Activated CD4-positive, alpha-beta memory T cell treated with anti-CD3 and anti-CD28 coated beads for 36 hours (primary cell): ENCODE results near the gene GRB2. TPM values are rescaled to one million over a fixed set of nuclear protein-coding genes. Genes with fewer than 3 reads are reported as not detected.
"Not testable (repeated sequence)": the region's sequence is repeated elsewhere in the genome, so short reads cannot be mapped to it uniquely, and the experiment has no call there.

Source experiments
- CTCF ChIA-PET: fragments of 350-600 bp; sonication (Branson Sonifier 250); formaldehyde crosslinking; loops from one replicate; lab custom pipeline; 2021; ENCODE audit warnings: antibody characterized with exemption, inconsistent platforms; lab: Charles Lee
- POLR2A ChIA-PET: fragments of 350-600 bp; sonication (Branson Sonifier 250); formaldehyde crosslinking; loops from one replicate; lab custom pipeline; 2021; ENCODE audit warnings: antibody characterized with exemption; lab: Charles Lee
- DNase-seq: peaks from one replicate; pipeline ENCODE4 v3.0.0-alpha.2; 2020
- H3K27ac Mint-ChIP-seq: one replicate; pipeline ENCODE4 v1.8.0; 2021; ENCODE audit warnings: mixed read lengths
- H3K27me3 Mint-ChIP-seq: one replicate; pipeline ENCODE4 v1.8.0; 2021; ENCODE audit warnings: mixed read lengths
- H3K36me3 Mint-ChIP-seq: one replicate; pipeline ENCODE4 v1.8.0; 2021; ENCODE audit warnings: mixed read lengths
- H3K4me1 Mint-ChIP-seq: one replicate; pipeline ENCODE4 v1.8.0; 2021; ENCODE audit warnings: low read depth, mixed read lengths
- H3K4me3 Mint-ChIP-seq: one replicate; pipeline ENCODE4 v1.8.0; 2021; ENCODE audit warnings: mild to moderate bottlenecking, mixed read lengths
- H3K9me3 Mint-ChIP-seq: one replicate; pipeline ENCODE4 v1.8.0; 2021; ENCODE audit warnings: mixed read lengths
- intact Hi-C: fragments of 100-400 bp; cut with micrococcal nuclease; formaldehyde crosslinking; loops from one replicate; pipeline ENCODE4 v1.15.1; 2023
- total RNA-seq, 2 experiments: library from RNA; stranded (reverse); gene quantifications; one replicate each; pipeline ENCODE4 v1.2.3, GENCODE V29; 2021

GRB2 gene
- total RNA-seq, 2 experiments from 2014 or later: 174 to 182 TPM

DNA sequence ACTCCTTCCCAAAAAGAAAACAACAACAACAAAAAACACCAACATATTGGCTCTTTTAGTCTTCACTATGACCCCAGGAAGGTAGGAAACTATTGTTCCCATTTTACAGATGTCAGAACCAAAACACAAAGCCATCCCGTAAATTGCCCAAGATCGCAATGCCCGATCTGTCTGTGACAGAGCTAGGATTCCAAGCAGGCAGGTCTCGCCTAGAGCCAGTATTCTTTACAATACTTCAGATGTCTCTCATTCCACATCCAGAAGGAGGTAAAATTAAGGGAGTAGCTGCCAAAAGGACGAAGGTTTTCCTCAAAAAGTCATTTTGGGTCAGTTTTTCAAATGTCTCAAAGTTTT, 21.7 kb downstream of the GRB2 start:
- intact Hi-C loops: no loop called here
- Mint-ChIP-seq H3K36me3 (peaks cover 9% of the 10 kb centered on the region), H3K9me3 (no peaks in the 10 kb centered on the region), H3K27ac (no peak overlapping the region), H3K4me1 (peaks cover 41% of the 10 kb centered on the region), H3K27me3 (no peaks in the 10 kb centered on the region), H3K4me3 (no peak overlapping the region)
- CTCF ChIA-PET: interaction anchor here (0.8 kb wide), 1 partner anchor 106 kb away, joined by 3 read pairs; no protein-coding TSS in a partner anchor
- POLR2A ChIA-PET: no interaction called here
- DNase-seq: no peak

DNA sequence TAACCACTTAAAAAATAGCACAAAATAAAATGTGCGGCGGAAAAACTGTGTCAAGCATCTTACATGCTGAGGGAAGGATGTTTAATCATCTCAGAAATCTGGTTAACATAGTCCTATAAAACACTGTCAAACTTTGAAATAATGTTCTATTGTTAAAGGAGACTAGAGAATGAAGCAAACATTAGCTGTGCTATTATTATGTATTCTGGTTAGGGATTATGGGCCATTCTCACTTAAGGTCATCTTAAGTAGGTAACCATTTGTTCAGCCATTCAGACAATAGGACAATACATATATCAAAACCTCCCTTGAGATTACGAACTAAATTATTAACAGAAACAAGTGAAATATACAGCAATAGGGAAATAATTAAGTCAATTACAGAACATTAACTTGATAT, 24.7 kb downstream of the GRB2 start:
- intact Hi-C loops: no loop called here
- no peak overlapping the region for H3K4me3 Mint-ChIP-seq
- H3K4me1 Mint-ChIP-seq: peaks cover 34% of the 10 kb centered on the region
- POLR2A ChIA-PET: interaction anchor here (0.9 kb wide), 1 partner anchor 65 kb away, joined by 3 read pairs; no protein-coding TSS in a partner anchor
- no peaks in the 10 kb centered on the region for H3K9me3 Mint-ChIP-seq
- DNase-seq: no peak
- peaks cover 4% of the 10 kb centered on the region for H3K36me3 Mint-ChIP-seq
- no peaks in the 10 kb centered on the region for H3K27me3 Mint-ChIP-seq
- CTCF ChIA-PET: interaction anchor here (1.4 to 1.6 kb wide), 2 partner anchors 45 to 91 kb away, joined by 3 to 4 read pairs; partner anchors contain the start of gene SLC25A19
- no peak overlapping the region for H3K27ac Mint-ChIP-seq

- POLR2A ChIA-PET: interaction anchor here (0.9 kb wide), 2 partner anchors 8 to 64 kb away, joined by 3 read pairs; no protein-coding TSS in a partner anchor
- CTCF ChIA-PET: interaction anchor here (0.9 to 1.7 kb wide), 5 partner anchors 32 to 266 kb away, joined by 3 to 4 read pairs (median 3); partner anchors contain the start of gene SLC25A19
- Mint-ChIP-seq H3K36me3 (peaks cover 7% of the 10 kb centered on the region), H3K4me3 (no peak overlapping the region), H3K9me3 (no peaks in the 10 kb centered on the region), H3K4me1 (peaks cover 36% of the 10 kb centered on the region), H3K27ac (no peak overlapping the region), H3K27me3 (no peaks in the 10 kb centered on the region)
- DNase-seq: no peak
- intact Hi-C loops: no loop called here
These were observed 25.2 kb downstream of the GRB2 start for GRCh38 chr17:75380315-75380714.

- H3K27me3 Mint-ChIP-seq, H3K27ac Mint-ChIP-seq, H3K9me3 Mint-ChIP-seq, H3K36me3 Mint-ChIP-seq, intact Hi-C loops, H3K4me3 Mint-ChIP-seq, POLR2A ChIA-PET, DNase-seq: not testable (repeated sequence)
- H3K4me1 Mint-ChIP-seq: peaks cover 42% of the 10 kb centered on the region
- CTCF ChIA-PET: interaction anchor here (0.8 to 1.7 kb wide), 5 partner anchors 31 to 266 kb away, joined by 3 to 4 read pairs (median 3); partner anchors contain the start of gene SLC25A19
These were observed 26.1 kb downstream of the GRB2 start for GRCh38 chr17:75379426-75379825.

- intact Hi-C loops: no loop called here
- ChIA-PET CTCF (interaction anchor here (1.2 kb wide), 1 partner anchor 50 kb away, joined by 4 read pairs; no protein-coding TSS in a partner anchor), POLR2A (no interaction called here)
- Mint-ChIP-seq H3K36me3 (peaks cover 11% of the 10 kb centered on the region), H3K4me1 (peaks cover 60% of the 10 kb centered on the region), H3K27me3 (no peaks in the 10 kb centered on the region), H3K4me3 (no peak overlapping the region), H3K27ac (no peak overlapping the region), H3K9me3 (no peaks in the 10 kb centered on the region)
- no peak for DNase-seq
These were observed 32.2 kb downstream of the GRB2 start for GRCh38 chr17:75373280-75373679.

DNA sequence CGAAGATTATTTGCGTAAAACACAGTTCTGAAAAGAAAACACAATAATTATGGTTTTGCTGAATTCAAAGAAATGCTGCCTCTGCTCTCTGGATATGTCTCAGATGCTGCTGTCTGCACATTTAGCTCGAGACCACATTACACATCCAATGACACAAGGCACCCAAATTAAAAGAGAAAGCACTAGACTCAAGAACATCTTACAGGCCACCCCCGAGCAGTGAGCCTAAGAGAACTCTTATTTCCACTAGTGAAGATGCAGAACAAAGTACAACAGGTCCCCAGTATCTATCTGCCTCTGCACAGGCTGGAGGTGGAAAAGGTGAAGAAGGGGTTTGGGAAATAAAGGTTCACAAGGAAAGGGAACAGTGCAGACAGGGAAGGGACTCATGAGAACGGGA, 33.5 kb downstream of the GRB2 start:
- intact Hi-C loops: loop anchor here (1.0 kb wide), 1 partner anchor 30 kb away; no protein-coding TSS in a partner anchor
- H3K27ac Mint-ChIP-seq: peak overlapping the region; percentile 72
- peak overlapping the region; percentile 27 for H3K4me3 Mint-ChIP-seq
- H3K4me1 Mint-ChIP-seq: peaks cover 67% of the 10 kb centered on the region
- H3K27me3 Mint-ChIP-seq: no peaks in the 10 kb centered on the region
- no peaks in the 10 kb centered on the region for H3K9me3 Mint-ChIP-seq
- peaks cover 11% of the 10 kb centered on the region for H3K36me3 Mint-ChIP-seq
- peak; percentile 51 for DNase-seq
- CTCF ChIA-PET: no interaction called here
- POLR2A ChIA-PET: interaction anchor here (0.7 to 1.2 kb wide), 3 partner anchors 8 to 34 kb away, joined by 3 read pairs; partner anchors contain the start of gene GRB2

- no peaks in the 10 kb centered on the region for H3K9me3 Mint-ChIP-seq
- H3K4me3 Mint-ChIP-seq: peak overlapping the region; percentile 27
- CTCF ChIA-PET: no interaction called here
- H3K27me3 Mint-ChIP-seq: no peaks in the 10 kb centered on the region
- H3K36me3 Mint-ChIP-seq: peaks cover 7% of the 10 kb centered on the region
- POLR2A ChIA-PET: interaction anchor here (1.2 kb wide), 2 partner anchors 33 to 34 kb away, joined by 3 read pairs; partner anchors contain the start of gene GRB2
- intact Hi-C loops: no loop called here
- H3K4me1 Mint-ChIP-seq: peaks cover 73% of the 10 kb centered on the region
- DNase-seq: no peak
- peak overlapping the region; percentile 72 for H3K27ac Mint-ChIP-seq
These were observed 34.1 kb downstream of the GRB2 start for GRCh38 chr17:75371339-75371738.

GRCh38 chr17:75370286-75370915, 35.1 kb downstream of the GRB2 start:
- DNase-seq: no peak
- CTCF ChIA-PET: interaction anchor here (1.2 to 1.5 kb wide), 2 partner anchors 35 to 48 kb away, joined by 3 to 10 read pairs; partner anchors contain the start of gene GRB2
- Mint-ChIP-seq H3K27ac (no peak overlapping the region), H3K27me3 (no peaks in the 10 kb centered on the region), H3K36me3 (peaks cover 5% of the 10 kb centered on the region), H3K4me1 (peaks cover 82% of the 10 kb centered on the region), H3K4me3 (no peak overlapping the region), H3K9me3 (no peaks in the 10 kb centered on the region)
- intact Hi-C loops: no loop called here
- POLR2A ChIA-PET: interaction anchor here (2.0 kb wide), 1 partner anchor 11 kb away, joined by 7 read pairs; no protein-coding TSS in a partner anchor

GRCh38 chr17:75367838-75368789, 37.4 kb downstream of the GRB2 start:
- H3K4me3 Mint-ChIP-seq, H3K36me3 Mint-ChIP-seq, CTCF ChIA-PET, H3K9me3 Mint-ChIP-seq, H3K27me3 Mint-ChIP-seq, DNase-seq, POLR2A ChIA-PET: not testable (repeated sequence)
- intact Hi-C loops: loop anchor here (1.0 kb wide), 1 partner anchor 34 kb away; no protein-coding TSS in a partner anchor
- H3K4me1 Mint-ChIP-seq: peaks cover 90% of the 10 kb centered on the region
- peak overlapping the region; percentile 75 for H3K27ac Mint-ChIP-seq

DNA sequence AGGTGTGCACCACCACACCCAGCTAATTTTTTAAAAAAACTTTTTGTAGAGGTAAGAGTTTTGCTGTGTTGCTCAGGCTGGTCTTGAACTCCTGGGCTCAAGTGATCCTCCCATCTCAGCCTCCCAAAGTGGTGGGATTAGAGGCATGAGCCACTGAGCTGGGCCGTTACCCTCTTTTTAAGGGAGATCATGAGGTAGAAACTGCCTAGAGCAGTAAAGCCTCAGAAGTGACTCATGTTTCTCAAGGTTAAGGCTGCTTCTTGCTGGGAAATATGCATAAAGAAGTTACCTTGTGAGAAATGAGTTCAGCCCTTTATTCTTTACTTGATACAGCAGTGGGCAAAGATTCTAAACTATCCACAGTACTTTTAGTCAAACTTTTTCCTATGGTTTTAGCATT, 38.2 kb downstream of the GRB2 start:
- peak; percentile 31 for DNase-seq
- H3K4me3 Mint-ChIP-seq: no peak overlapping the region
- no peaks in the 10 kb centered on the region for H3K27me3 Mint-ChIP-seq
- no peaks in the 10 kb centered on the region for H3K9me3 Mint-ChIP-seq
- ChIA-PET CTCF (interaction anchor here (1.7 kb wide), 1 partner anchor 45 kb away, joined by 6 read pairs; no protein-coding TSS in a partner anchor), POLR2A (interaction anchor here (0.7 kb wide), 1 partner anchor 162 kb away, joined by 3 read pairs; the partner anchor contains the start of gene NUP85)
- peak overlapping the region; percentile 75 for H3K27ac Mint-ChIP-seq
- intact Hi-C loops: loop anchor here (1.0 kb wide), 1 partner anchor 35 kb away; no protein-coding TSS in a partner anchor
- peaks cover 2% of the 10 kb centered on the region for H3K36me3 Mint-ChIP-seq
- peaks cover 90% of the 10 kb centered on the region for H3K4me1 Mint-ChIP-seq

- H3K36me3 Mint-ChIP-seq: peaks cover 2% of the 10 kb centered on the region
- H3K4me3 Mint-ChIP-seq: no peak overlapping the region
- ChIA-PET POLR2A (interaction anchor here (1.1 kb wide), 1 partner anchor 30 kb away, joined by 3 read pairs; no protein-coding TSS in a partner anchor), CTCF (interaction anchor here (1.7 kb wide), 1 partner anchor 44 kb away, joined by 6 read pairs; no protein-coding TSS in a partner anchor)
- peaks cover 90% of the 10 kb centered on the region for H3K4me1 Mint-ChIP-seq
- intact Hi-C loops: no loop called here
- no peaks in the 10 kb centered on the region for H3K27me3 Mint-ChIP-seq
- H3K9me3 Mint-ChIP-seq: no peaks in the 10 kb centered on the region
- no peak for DNase-seq
- H3K27ac Mint-ChIP-seq: peak overlapping the region; percentile 64
These were observed 39.0 kb downstream of the GRB2 start for GRCh38 chr17:75366432-75366831.
